ENCODE results near the gene NUDT10.
"Not testable (repeated sequence)": the region's sequence is repeated elsewhere in the genome, so short reads cannot be mapped to it uniquely, and the experiment has no call there.

NUDT10 gene

GRCh38 chrX:51332188-51332942 lies at the start of gene NUDT10:
Gene NUDT10, plus strand, starts transcription at chrX:51332822. Its CDS starts 144 bp downstream, at chrX:51332966.
- peak within 1 kb of the TSS; percentile 28 for H3K4me3 ChIP-seq (ENCODE audit: low read length)
- TF ChIP-seq CTCF (IDR thresholded peaks at IDR 0.05; ENCODE audit: insufficient read depth, low read depth, low read length, missing control alignments), result no peak
- peak; percentile 28 for DNase-seq (ENCODE audit: low read depth)

- no peak for DNase-seq (ENCODE audit: low read depth)
- TF ChIP-seq CTCF (IDR thresholded peaks at IDR 0.05; ENCODE audit: insufficient read depth, low read depth, low read length, missing control alignments), result no peak
- H3K4me3 ChIP-seq (ENCODE audit: low read length), result no peak overlapping the region
These were observed 40.2 kb upstream of the NUDT10 start for GRCh38 chrX:51292421-51292820.

GRCh38 chrX:51296138-51296537 lies 36.5 kb upstream of the NUDT10 start:
- no peak for TF ChIP-seq CTCF (IDR thresholded peaks at IDR 0.05; ENCODE audit: insufficient read depth, low read depth, low read length, missing control alignments)
- no peak for DNase-seq (ENCODE audit: low read depth)
- no peak overlapping the region for H3K4me3 ChIP-seq (ENCODE audit: low read length)

- no peak for TF ChIP-seq CTCF (IDR thresholded peaks at IDR 0.05; ENCODE audit: insufficient read depth, low read depth, low read length, missing control alignments)
- no peak for DNase-seq (ENCODE audit: low read depth)
- H3K4me3 ChIP-seq (ENCODE audit: low read length), result no peak overlapping the region
These were observed 16.4 kb upstream of the NUDT10 start for GRCh38 chrX:51316271-51316670.

- H3K4me3 ChIP-seq (ENCODE audit: low read length), result peak overlapping the region; percentile 28
- DNase-seq (ENCODE audit: low read depth), result not testable (repeated sequence)
These were observed 542 bp downstream of the NUDT10 start for GRCh38 chrX:51332943-51333785.

GRCh38 chrX:51334276-51334675 lies 1.7 kb downstream of the NUDT10 start:
- TF ChIP-seq CTCF (IDR thresholded peaks at IDR 0.05; ENCODE audit: insufficient read depth, low read depth, low read length, missing control alignments), result no peak
- H3K4me3 ChIP-seq (ENCODE audit: low read length), result no peak overlapping the region
- DNase-seq (ENCODE audit: low read depth), result no peak

GRCh38 chrX:51336584-51336983 lies 4.0 kb downstream of the NUDT10 start:
- TF ChIP-seq CTCF (IDR thresholded peaks at IDR 0.05; ENCODE audit: insufficient read depth, low read depth, low read length, missing control alignments), result peak; percentile 47
- DNase-seq (ENCODE audit: low read depth), result peak; percentile 42
- no peak overlapping the region for H3K4me3 ChIP-seq (ENCODE audit: low read length)

Data from epithelial cell of esophagus (primary cell).